GM12878 (cell line): ENCODE data around the gene SPESP1. TPM values are rescaled to one million over a fixed set of nuclear protein-coding genes. Genes with fewer than 3 reads are reported as not detected.

Experiments used
- ATAC-seq: fragments of 200-7000 bp; cut with Tn5 transposase; 3 replicates; pipeline ENCODE4 v1.9.1; 2020; ENCODE audit warnings: mild to moderate bottlenecking, moderate library complexity
- BruUV-seq: library from RNA; stranded (reverse); fragments of 400-500 nt; replicated peaks from 2 replicates; lab custom pipeline; 2021; lab: Mats Ljungman, UMichigan
- CTCF ChIA-PET: fragments of 300-600 bp; sonication (Branson Sonifier 250); formaldehyde crosslinking; extraction: SDS; loops from one replicate; lab custom pipeline; 2021; ENCODE audit warnings: inconsistent platforms; lab: Yijun Ruan, JAX
- POLR2A ChIA-PET: fragments of 350-600 bp; formaldehyde crosslinking; extraction: SDS; loops from one replicate; lab custom pipeline; 2021; ENCODE audit warnings: inconsistent platforms; lab: Charles Lee
- RAD21 ChIA-PET: fragments of 300-600 bp; sonication (Branson Sonifier 250); formaldehyde crosslinking; loops from one replicate; lab custom pipeline; 2023; ENCODE audit warnings: antibody characterized with exemption; ENCODE audit not compliant: unreplicated experiment; lab: Charles Lee
- SMC1A ChIA-PET: fragments of 300-600 bp; sonication (Branson Sonifier 250); formaldehyde crosslinking; loops from one replicate; lab custom pipeline; 2023; ENCODE audit not compliant: unreplicated experiment, uncharacterized antibody; lab: Charles Lee
- DNase-seq: peaks from one replicate; pipeline ENCODE4 v3.0.0-alpha.2; 2011; ENCODE audit warnings: low read depth, low spot score
- FAIRE-seq: peaks from 3 replicates; lab custom pipeline; 2011; peaks lifted over from hg19 to GRCh38; lab: Jason Lieb, UNC
- H2AFZ ChIP-seq: 2 replicates; pipeline ENCODE4 v1.6.0; 2011; ENCODE audit warnings: low read depth, low read length, control low read depth; ENCODE audit not compliant: control insufficient read depth
- H3K27ac ChIP-seq: 2 replicates; pipeline ENCODE4 v1.5.1; 2011; ENCODE audit warnings: control low read depth; ENCODE audit not compliant: control insufficient read depth, insufficient read depth
- H3K27me3 ChIP-seq, 2 experiments: replicated peaks in 1 of 2; 2 replicates each; pipeline versions ENCODE4 v1.6.0 to v1.6.1; 2011; ENCODE audit warnings: low read length in 1 of 2; ENCODE audit not compliant: control insufficient read depth in 2 of 2, insufficient read depth in 2 of 2
- H3K36me3 ChIP-seq, 2 experiments: 2 replicates each; pipeline ENCODE4 v1.5.1; 2011; ENCODE audit warnings: low read length in 1 of 2; ENCODE audit not compliant: control insufficient read depth in 2 of 2, insufficient read depth in 2 of 2
- H3K4me1 ChIP-seq: 2 replicates; pipeline ENCODE4 v1.6.1; 2011; ENCODE audit warnings: mild to moderate bottlenecking, low read length, moderate library complexity, mixed read lengths; ENCODE audit not compliant: control insufficient read depth, insufficient read depth
- H3K4me2 ChIP-seq: 2 replicates; pipeline ENCODE4 v1.6.0; 2011; ENCODE audit warnings: control low read depth; ENCODE audit not compliant: control insufficient read depth, insufficient read depth
- H3K4me3 ChIP-seq: fragments of 200-600 bp; sonication (generic); 2 replicates; pipeline ENCODE4 v1.5.1; 2016
- H3K79me2 ChIP-seq: 2 replicates; pipeline ENCODE4 v1.6.0; 2011; ENCODE audit warnings: low read length; ENCODE audit not compliant: control insufficient read depth, insufficient read depth
- H3K9ac ChIP-seq: 2 replicates; pipeline ENCODE4 v1.8.0; 2011; ENCODE audit warnings: low read length, control low read depth, mixed read lengths; ENCODE audit not compliant: control insufficient read depth, insufficient read depth
- H3K9me3 ChIP-seq: replicated peaks from 3 replicates; pipeline ENCODE4 v1.5.1; 2011; ENCODE audit warnings: mild to moderate bottlenecking, low read length; ENCODE audit not compliant: control insufficient read depth, insufficient read depth
- H4K20me1 ChIP-seq: 2 replicates; pipeline ENCODE4 v1.6.0; 2011; ENCODE audit not compliant: control insufficient read depth, insufficient read depth
- ETV6 ChIP-seq, 2 experiments: fragments of 450-650 bp in 1 of 2; IDR thresholded peaks in 1 of 2; conservative IDR thresholded peaks in 1 of 2; 2 replicates each; pipeline ENCODE4 v1.6.1; 2014; ENCODE audit warnings: antibody characterized with exemption in 1 of 2, borderline replicate concordance in 1 of 2, low read depth in 1 of 2, mild to moderate bottlenecking in 1 of 2, moderate library complexity in 1 of 2
- HDAC2 ChIP-seq: fragments of 200-600 bp; sonication (generic); IDR thresholded peaks from 2 replicates; pipeline ENCODE4 v1.6.1; 2017
- HDGF ChIP-seq: fragments of 450-650 bp; IDR thresholded peaks from 2 replicates; pipeline ENCODE4 v1.6.1; 2016; ENCODE audit warnings: antibody characterized with exemption
- IRF3 ChIP-seq: fragments of 450-650 bp; IDR thresholded peaks from 2 replicates; pipeline ENCODE4 v1.6.1; 2014; ENCODE audit warnings: mild to moderate bottlenecking
- NBN ChIP-seq: fragments of 450-650 bp; IDR thresholded peaks from 2 replicates; pipeline ENCODE4 v1.6.1; 2016
- PML ChIP-seq: IDR thresholded peaks from 2 replicates; pipeline ENCODE4 v1.6.1; 2012; ENCODE audit warnings: low read length, inconsistent platforms
- PRDM15 ChIP-seq: fragments of 450-650 bp; formaldehyde crosslinking; IDR thresholded peaks from 2 replicates; pipeline ENCODE4 v1.4.0; 2020; ENCODE audit warnings: mild to moderate bottlenecking, moderate library complexity
- RAD51 ChIP-seq: fragments of 450-650 bp; IDR thresholded peaks from 2 replicates; pipeline ENCODE4 v1.6.1; 2016; ENCODE audit warnings: moderate library complexity, mild to moderate bottlenecking, inconsistent platforms
- REST ChIP-seq: IDR thresholded peaks from 2 replicates; pipeline ENCODE4 v1.6.1; 2012; ENCODE audit warnings: mild to moderate bottlenecking, low read depth, low read length
- SREBF1 ChIP-seq: IDR thresholded peaks from 2 replicates; pipeline ENCODE4 v1.6.1; 2012; ENCODE audit warnings: mild to moderate bottlenecking, low read length
- ZBTB4 ChIP-seq: fragments of 450-650 bp; formaldehyde crosslinking; IDR thresholded peaks from 2 replicates; pipeline ENCODE4 v1.4.0; 2022; ENCODE audit warnings: mild to moderate bottlenecking, moderate library complexity
- ZNF207 ChIP-seq: fragments of 450-650 bp; IDR thresholded peaks from 2 replicates; pipeline ENCODE4 v1.6.1; 2014; ENCODE audit warnings: antibody characterized with exemption, mild to moderate bottlenecking, borderline replicate concordance
- WGBS: methylation state at CpG from one replicate; pipeline ENCODE4 v1.1.6; 2016; ENCODE audit warnings: low lambda C conversion rate; ENCODE audit not compliant: insufficient replicate concordance, insufficient coverage; ENCODE audit errors: missing lambda C conversion rate; 5-methylcytosine and 5-hydroxymethylcytosine counted together
- in situ Hi-C: fragments of 300-500 bp; cut with MboI; formaldehyde crosslinking; loops from 9 replicates; pipeline ENCODE4 v1.14.3; 2018; ENCODE audit warnings: mixed read lengths
- intact Hi-C: fragments of 100-400 bp; cut with micrococcal nuclease; formaldehyde crosslinking; loops from one replicate; pipeline ENCODE4 v1.14.2; 2022; ENCODE audit not compliant: unreplicated experiment
- polyA plus RNA-seq, 11 experiments: library from polyadenylated mRNA; depleted of rRNA in 4 of 11; unstranded in 6 of 11; stranded (reverse) in 5 of 11; fragments of >200 nt; fragmentation: Nextera tagmentation in 4 of 11; fragmentation: Illumina TruSeq in 1 of 11; extraction: Ambion mirVana in 4 of 11; extraction: Trizol in 1 of 11; gene quantifications; 1 replicate in 1 of 11; 2 replicates in 10 of 11; pipeline versions ENCODE4 v1.2.1 to v1.2.3, GENCODE V29; 2011 to 2016; ENCODE audit warnings: inconsistent platforms in 2 of 11, missing spikeins in 2 of 11, low read depth in 1 of 11
- total RNA-seq, 4 experiments: library from RNA; depleted of rRNA in 3 of 4; stranded (reverse); fragments of >200 nt in 3 of 4; fragmentation: Illumina TruSeq in 1 of 4; extraction: Trizol in 1 of 4; gene quantifications; 2 replicates each; pipeline versions ENCODE4 v1.2.1 to v1.2.3, GENCODE V29; 2013 to 2021

SPESP1 gene
- total and polyA plus RNA-seq, 10 of the 15 experiments (the other 5 are each of a cell fraction or from before 2014, with no cell fraction given), result not detected

- no peak for ATAC-seq
- FAIRE-seq, result no peak
- Histone ChIP-seq H3K4me2 (no peak overlapping the region), H3K9ac (no peak overlapping the region), H3K79me2 (no peaks in the 10 kb centered on the region), H4K20me1 (no peaks in the 10 kb centered on the region), H3K4me1 (no peaks in the 10 kb centered on the region), H2AFZ (no peak overlapping the region), H3K27ac (no peak overlapping the region), H3K36me3 (no peaks in the 10 kb centered on the region), H3K9me3 (no peaks in the 10 kb centered on the region), H3K27me3 (no peaks in the 10 kb centered on the region; a peak in 1 of 4 replicates), H3K4me3 (no peak overlapping the region)
- intact Hi-C loops, result no loop called here
- BruUV-seq, result no TSS peak
- ChIA-PET SMC1A (no interaction called here), POLR2A (no interaction called here), CTCF (interaction anchor here (0.6 to 1.2 kb wide), 2 partner anchors 12 to 35 kb away, joined by 3 to 5 read pairs; no protein-coding TSS in a partner anchor), RAD21 (no interaction called here)
- WGBS, result 34% methylated on average over 8 of the region's 8 CpGs
- in situ Hi-C loops, result no loop called here
- DNase-seq, result no peak
- TF ChIP-seq IRF3, result no peak
- TF ChIP-seq ZBTB4 (CRISPR knock-in tag), result no peak
- TF ChIP-seq ZNF207, result no peak
- no peak for TF ChIP-seq NBN
- TF ChIP-seq PRDM15 (CRISPR knock-in tag), result no peak
- no peak for TF ChIP-seq SREBF1
- no peak for TF ChIP-seq PML
- TF ChIP-seq HDAC2, result no peak
- no peak for TF ChIP-seq HDGF
- TF ChIP-seq RAD51, result no peak
- no peak for TF ChIP-seq REST
- TF ChIP-seq ETV6 (conservative IDR thresholded peaks at IDR 0.05 in 1 of 2, IDR thresholded peaks at IDR 0.05 in 1 of 2; ENCODE audit: borderline replicate concordance in 1 of 2, low read depth in 1 of 2), result no peak
These were observed 42.5 kb upstream of the SPESP1 start for GRCh38 chr15:68887819-68888218.
